Heart right ventricle (tissue), 16 donors: Measurements from ENCODE around the gene SYNDIG1. TPM values are rescaled to one million over a fixed set of nuclear protein-coding genes. Genes with fewer than 3 reads are reported as not detected.

ENCODE experiments used
- ATAC-seq, 8 donors: fragments of 200-7000 bp; cut with Tn5 transposase; one replicate each; pipeline ENCODE4 v1.9.1; 2020; ENCODE audit warnings: mild to moderate bottlenecking in 8 of 8, moderate library complexity in 8 of 8, moderate number of reproducible peaks in 1 of 8
- DNase-seq, 2 donors: peaks; one replicate each; pipeline ENCODE4 v3.0.0-alpha.2; 2020
- H3K27ac ChIP-seq, 10 donors: fragments of 200-600 bp; sonication (generic) in 2 of 10; one replicate each; pipeline versions ENCODE4 v1.5.0 to v1.8.0; 2020 to 2022; ENCODE audit warnings: mild to moderate bottlenecking in 3 of 10
- H3K27me3 ChIP-seq, 7 donors: fragments of 200-600 bp; one replicate each; pipeline ENCODE4 v1.8.0; 2021 to 2022; ENCODE audit warnings: mild to moderate bottlenecking in 2 of 7
- H3K36me3 ChIP-seq, 9 donors: fragments of 200-600 bp; sonication (generic) in 1 of 9; one replicate each; pipeline versions ENCODE4 v1.5.0 to v1.8.0; 2020 to 2022; ENCODE audit warnings: mild to moderate bottlenecking in 2 of 9
- H3K4me1 ChIP-seq, 9 donors: fragments of 200-600 bp; sonication (generic) in 1 of 9; one replicate each; pipeline versions ENCODE4 v1.5.0 to v1.8.0; 2020 to 2022; ENCODE audit warnings: mild to moderate bottlenecking in 4 of 9
- H3K4me3 ChIP-seq, 10 donors: fragments of 200-600 bp; sonication (generic) in 2 of 10; one replicate each; pipeline versions ENCODE4 v1.5.0 to v1.8.0; 2020 to 2022; ENCODE audit warnings: mild to moderate bottlenecking in 7 of 10, moderate library complexity in 2 of 10
- H3K9me3 ChIP-seq, 11 donors: fragments of 200-600 bp in 10 of 11; sonication (generic) in 2 of 11; one replicate each; pipeline versions ENCODE4 v1.5.0 to v1.8.0; 2013 to 2022; ENCODE audit warnings: mild to moderate bottlenecking in 2 of 11, control low read depth in 1 of 11, moderate library complexity in 1 of 11
- CTCF ChIP-seq, 9 donors: fragments of 200-600 bp; sonication (generic) in 2 of 9; IDR thresholded peaks; one replicate each; pipeline versions ENCODE4 v1.5.0 to v1.8.0; 2021 to 2022; ENCODE audit warnings: antibody characterized with exemption in 9 of 9, mild to moderate bottlenecking in 5 of 9, moderate library complexity in 1 of 9
- WGBS, 2 donors: extraction: QIAGEN DNeasy Blood & Tissue Kit; methylation state at CpG; one replicate each; pipeline ENCODE4 v1.1.7; 2013; ENCODE audit warnings: inconsistent platforms in 1 of 2; 5-methylcytosine and 5-hydroxymethylcytosine counted together
- intact Hi-C, 10 donors: fragments of 100-400 bp; cut with DNase I; formaldehyde crosslinking; loops; one replicate each; pipeline versions ENCODE4 v1.11.1 to v1.14.2; 2022
- polyA plus RNA-seq, 2 donors: library from polyadenylated mRNA; stranded (reverse); fragments of 200-250 nt; gene quantifications; one replicate each; pipeline ENCODE4 v1.2.3, GENCODE V29; 2013
- total RNA-seq, 10 donors: library from RNA; stranded (reverse); fragmentation: NEBNext Ultra II Directional in 3 of 10; extraction: Animal tissue kit (Norgen Biotek cat#: 25700) in 3 of 10; gene quantifications; one replicate each; pipeline versions ENCODE4 v1.2.1 to v1.2.4, GENCODE V29; 2021 to 2023
- donor health status: Arrhythmogenic right ventricular cardiomyopathy.
- donor health status: ischemic (EF 13 %, LVEDD 7.1; RV severe dilation, severe dysfunction).
- donor health status: healthy with polysubstance abuse.
- donor health status: DM: no; HTN: yes; CAD: no.
- donor health status: DM: no; HTN: no; CAD: no.
- donor health status: ischemic (EF 25% LVEDD 6.9; RV normal size, moderate dysfunction).
- donor health status: ischemic (EF 25% LVEDD 5.7; RV mildly dilated, moderate dysfunction).
- donor health status: healthy.
- donor health status: DM: yes; HTN: yes; CAD: no.
- donor health status: Ischemic cardiomyopathy.
- donor health status: ischemic (EF 35%, LVEDD 5.7; RV mildly dilated, moderate dysfunction).
- donor health status: nonischemic (EF 11% LVEDD 7.7; RV severe dilation, severe dysfunction).
- donor health status: DM: yes; HTN: yes; CAD: no.
- donor health status: PGD.
- donor health status: ischemic (EF 29% LVEDD 5.4; RV normal size, mild dysfunction).
- donor health status: nonischemic (EF 23%, LVEDD 6.1; RV moderate dilation, normal function).

SYNDIG1 gene
- total and polyA plus RNA-seq, 12 donors = 8.6 to 34.7 (median 19.9) TPM

GRCh38 chr20:24485981-24486380, 16.6 kb downstream of the SYNDIG1 start:
- WGBS, 2 donors = 82 to 89% methylated on average over 1 of the region's 1 CpG

GRCh38 chr20:24487240-24487639, 17.8 kb downstream of the SYNDIG1 start:
- Histone ChIP-seq H3K4me1 (peaks cover 0 to 33% (median 6%) of the 10 kb centered on the region in 9 donors), H3K27ac (no peak overlapping the region), H3K9me3 (no peaks in the 10 kb centered on the region), H3K36me3 (no peaks in the 10 kb centered on the region), H3K4me3 (no peak overlapping the region), H3K27me3 (no peaks in the 10 kb centered on the region)
- TF ChIP-seq CTCF (IDR thresholded peaks at IDR 0.05) = no peak
- 22 to 41% methylated on average over 4 of the region's 4 CpGs for WGBS, 2 donors
- intact Hi-C loops = no loop called here
- DNase-seq = no peak
- ATAC-seq = no peak

More at GRCh38 chr20:24485981-24486380, 16.6 kb downstream of the SYNDIG1 start:
- no peak overlapping the region for H3K27ac ChIP-seq
- H3K36me3 ChIP-seq = no peaks in the 10 kb centered on the region
- no peaks in the 10 kb centered on the region for H3K9me3 ChIP-seq
- H3K27me3 ChIP-seq = no peaks in the 10 kb centered on the region
- H3K4me1 ChIP-seq = peaks cover 0 to 26% (median 0%) of the 10 kb centered on the region in 9 donors
- TF ChIP-seq CTCF (IDR thresholded peaks at IDR 0.05) = no peak
- intact Hi-C loops = no loop called here
- H3K4me3 ChIP-seq = no peak overlapping the region
- ATAC-seq = no peak
- DNase-seq = no peak

GRCh38 chr20:24487648-24488047, 18.2 kb downstream of the SYNDIG1 start:
- ATAC-seq = no peak
- H3K27me3 ChIP-seq = no peaks in the 10 kb centered on the region
- no peak overlapping the region for H3K27ac ChIP-seq
- no peak for TF ChIP-seq CTCF (IDR thresholded peaks at IDR 0.05)
- peaks cover 0 to 37% (median 9%) of the 10 kb centered on the region in 9 donors for H3K4me1 ChIP-seq
- H3K4me3 ChIP-seq = no peak overlapping the region
- intact Hi-C loops = no loop called here
- no peak for DNase-seq
- H3K36me3 ChIP-seq = no peaks in the 10 kb centered on the region
- H3K9me3 ChIP-seq = no peaks in the 10 kb centered on the region
- WGBS, 2 donors = 71 to 76% methylated on average over 7 of the region's 7 CpGs

- H3K9me3 ChIP-seq = no peaks in the 10 kb centered on the region
- H3K4me3 ChIP-seq = no peak overlapping the region
- TF ChIP-seq CTCF (IDR thresholded peaks at IDR 0.05) = no peak
- H3K4me1 ChIP-seq = peaks cover 0 to 40% (median 9%) of the 10 kb centered on the region in 9 donors
- intact Hi-C loops = no loop called here
- no peak for DNase-seq
- no peak overlapping the region for H3K27ac ChIP-seq
- 70 to 73% methylated on average over 11 of the region's 11 CpGs for WGBS, 2 donors
- ATAC-seq = no peak
- no peaks in the 10 kb centered on the region for H3K27me3 ChIP-seq
- no peaks in the 10 kb centered on the region for H3K36me3 ChIP-seq
Observed at GRCh38 chr20:24488064-24488799, 18.8 kb downstream of the SYNDIG1 start.
